HepG2 (cell line): ENCODE measurements around the gene POU1F1. TPM values are rescaled to one million over a fixed set of nuclear protein-coding genes. Genes with fewer than 3 reads are reported as not detected.

Experiments used
- ATAC-seq: fragments of 200-7000 bp; cut with Tn5 transposase; 3 replicates; pipeline ENCODE4 v1.9.1; 2020; ENCODE audit warnings: mild to moderate bottlenecking, moderate library complexity
- BruUV-seq: library from RNA; stranded (reverse); fragments of 400-500 nt; replicated peaks from 2 replicates; lab custom pipeline; 2021; lab: Mats Ljungman, UMichigan
- CTCF ChIA-PET: fragments of 300-600 bp; formaldehyde crosslinking; extraction: SDS; loops from one replicate; lab custom pipeline; 2021; ENCODE audit warnings: low total read pairs, inconsistent platforms, low intra/inter-chr PET ratio; lab: Yijun Ruan, JAX
- POLR2A ChIA-PET: fragments of 350-600 bp; sonication (Branson Sonifier 250); formaldehyde crosslinking; loops from one replicate; lab custom pipeline; 2020; ENCODE audit warnings: antibody characterized with exemption, inconsistent platforms; lab: Yijun Ruan, JAX
- DNase-seq: peaks from one replicate; pipeline ENCODE4 v3.0.0-alpha.2; 2015; ENCODE audit warnings: low spot score
- FAIRE-seq: peaks from 3 replicates; lab custom pipeline; 2011; peaks lifted over from hg19 to GRCh38; lab: Jason Lieb, UNC
- H2AFZ ChIP-seq: one replicate; pipeline ENCODE4 v1.6.1; 2011; ENCODE audit warnings: low read length, inconsistent platforms
- H3K27ac ChIP-seq: fragments of 300-600 bp; 3 replicates; pipeline ENCODE4 v1.8.0; 2011; ENCODE audit warnings: mixed run types, mild to moderate bottlenecking, mixed read lengths, low read length, inconsistent platforms; ENCODE audit not compliant: insufficient read depth; ENCODE audit errors: extremely low read length
- H3K27me3 ChIP-seq, 2 experiments: fragments of 200-600 bp in 1 of 2; 2 replicates in 1 of 2; 3 replicates in 1 of 2; pipeline versions ENCODE4 v1.6.0 to v1.8.0; 2011; ENCODE audit warnings: low read length in 2 of 2, mild to moderate bottlenecking in 2 of 2, moderate library complexity in 2 of 2, inconsistent platforms in 1 of 2; ENCODE audit not compliant: insufficient read depth in 2 of 2, control insufficient read depth in 1 of 2
- H3K36me3 ChIP-seq, 2 experiments: fragments of 200-600 bp in 1 of 2; replicated peaks in 1 of 2; 2 replicates in 1 of 2; 3 replicates in 1 of 2; pipeline versions ENCODE4 v1.5.1 to v1.8.0; 2011; ENCODE audit warnings: low read length in 2 of 2, inconsistent platforms in 1 of 2; ENCODE audit not compliant: insufficient read depth in 2 of 2, control insufficient read depth in 1 of 2
- H3K4me1 ChIP-seq: 2 replicates; pipeline ENCODE4 v1.5.1; 2012; ENCODE audit warnings: low read length, inconsistent platforms; ENCODE audit not compliant: insufficient read depth
- H3K4me2 ChIP-seq: 2 replicates; pipeline ENCODE4 v1.6.0; 2011; ENCODE audit warnings: low read depth, low read length, inconsistent platforms
- H3K4me3 ChIP-seq, 3 experiments: fragments of 200-600 bp in 1 of 3; sonication (generic), shearing (Covaris generic) in 1 of 3; replicated peaks in 1 of 3; 2 replicates each; pipeline ENCODE4 v1.5.1; 2011 to 2016; ENCODE audit warnings: low read length in 3 of 3, inconsistent platforms in 2 of 3, low read depth in 2 of 3, mild to moderate bottlenecking in 2 of 3, control low read depth in 1 of 3, mixed read lengths in 1 of 3; ENCODE audit not compliant: insufficient read depth in 1 of 3
- H3K79me2 ChIP-seq: one replicate; pipeline ENCODE4 v1.6.1; 2011; ENCODE audit warnings: low read length, inconsistent platforms; ENCODE audit not compliant: insufficient read depth
- H3K9ac ChIP-seq: 2 replicates; pipeline ENCODE4 v1.6.0; 2011; ENCODE audit warnings: mild to moderate bottlenecking, low read depth, low read length, inconsistent platforms; ENCODE audit not compliant: insufficient read depth
- H3K9me3 ChIP-seq: 2 replicates; pipeline ENCODE4 v1.5.1; 2012; ENCODE audit warnings: mild to moderate bottlenecking, low read length
- H4K20me1 ChIP-seq: 2 replicates; pipeline ENCODE4 v1.6.0; 2011; ENCODE audit warnings: inconsistent platforms, mild to moderate bottlenecking, low read length, moderate library complexity; ENCODE audit not compliant: insufficient read depth
- ARID2 ChIP-seq: sonication (generic); formaldehyde crosslinking; IDR thresholded peaks from 2 replicates; pipeline ENCODE4 v1.8.1; 2022; ENCODE audit warnings: mild to moderate bottlenecking, missing genetic modification reagents, borderline replicate concordance
- ARNT ChIP-seq: fragments of 450-650 bp; IDR thresholded peaks from 2 replicates; pipeline ENCODE4 v1.6.1; 2017
- CREM ChIP-seq, 2 experiments: sonication (generic) in 1 of 2; formaldehyde crosslinking in 1 of 2; IDR thresholded peaks; 2 replicates each; pipeline versions ENCODE4 v1.4.0 to v1.6.1; 2016 to 2020; ENCODE audit warnings: antibody characterized with exemption in 1 of 2, mild to moderate bottlenecking in 1 of 2, missing genetic modification reagents in 1 of 2
- ELF4 ChIP-seq: sonication (generic); formaldehyde crosslinking; IDR thresholded peaks from 2 replicates; pipeline ENCODE4 v1.5.0; 2020; ENCODE audit warnings: missing genetic modification reagents, mild to moderate bottlenecking, moderate library complexity, borderline replicate concordance
- SRSF9 ChIP-seq: fragments of 200-400 bp; formaldehyde crosslinking; IDR thresholded peaks from 2 replicates; pipeline ENCODE4 v1.6.1; 2018; ENCODE audit warnings: borderline replicate concordance, mild to moderate bottlenecking, low read depth, low read length; ENCODE audit not compliant: insufficient read depth, poor library complexity, severe bottlenecking
- TCF7 ChIP-seq: sonication (generic); IDR thresholded peaks from 2 replicates; pipeline ENCODE4 v1.6.1; 2016; ENCODE audit warnings: antibody characterized with exemption, low read depth
- ZNF33B ChIP-seq: sonication (generic); formaldehyde crosslinking; IDR thresholded peaks from 2 replicates; pipeline ENCODE4 v1.5.1; 2020; ENCODE audit warnings: mild to moderate bottlenecking, missing genetic modification reagents
- WGBS: methylation state at CpG from one replicate; pipeline ENCODE4 v1.1.6; 2017; ENCODE audit warnings: low lambda C conversion rate; 5-methylcytosine and 5-hydroxymethylcytosine counted together
- in situ Hi-C: cut with HindIII; loops from 2 replicates; pipeline ENCODE4 v1.10.0; 2017; ENCODE audit warnings: low pct_unique_long_range_greater_than_20kb; ENCODE audit not compliant: extremely low pct_ligation_motif_present
- intact Hi-C: fragments of 100-400 bp; cut with micrococcal nuclease; formaldehyde crosslinking; loops from one replicate; pipeline ENCODE4 v1.10.0; 2022; ENCODE audit not compliant: unreplicated experiment
- polyA plus RNA-seq, 8 experiments: library from polyadenylated mRNA; depleted of rRNA in 3 of 8; stranded (reverse) in 7 of 8; unstranded in 1 of 8; fragments of >200 nt; fragmentation: Illumina TruSeq in 4 of 8; extraction: Trizol in 4 of 8; gene quantifications; 2 replicates each; pipeline versions ENCODE4 v1.2.1 to v1.2.3, GENCODE V29; 2011 to 2016; ENCODE audit warnings: low read depth in 4 of 8, missing spikeins in 1 of 8, mixed read lengths in 1 of 8; ENCODE audit not compliant: insufficient read depth in 1 of 8
- total RNA-seq, 5 experiments: library from RNA; depleted of rRNA; stranded (reverse); fragments of >200 nt; fragmentation: Illumina TruSeq; extraction: Trizol; gene quantifications; 2 replicates each; pipeline ENCODE4 v1.2.3, GENCODE V29; 2016; ENCODE audit warnings: low read depth in 1 of 5
- TF ChIP-seq, protein P1 (sequence below): sonication (generic); formaldehyde crosslinking; IDR thresholded peaks from 2 replicates; pipeline ENCODE4 v1.5.0; 2020; ENCODE audit warnings: missing genetic modification reagents
- TF ChIP-seq, protein P2 (sequence below): sonication (generic); formaldehyde crosslinking; IDR thresholded peaks from 2 replicates; pipeline ENCODE4 v1.5.0; 2020; ENCODE audit warnings: missing genetic modification reagents, mild to moderate bottlenecking, borderline replicate concordance
- TF ChIP-seq, protein P3 (sequence below): sonication (generic); formaldehyde crosslinking; IDR thresholded peaks from 2 replicates; pipeline ENCODE4 v1.4.0; 2020; ENCODE audit warnings: missing genetic modification reagents
- TF ChIP-seq, protein P4 (sequence below): IDR thresholded peaks from 2 replicates; pipeline ENCODE4 v1.6.1; 2016; ENCODE audit warnings: mild to moderate bottlenecking

POU1F1 gene
- total and polyA plus RNA-seq, 2 of the 13 experiments (the other 11 are each of a cell fraction or from before 2014, with no cell fraction given) = not detected

DNA sequence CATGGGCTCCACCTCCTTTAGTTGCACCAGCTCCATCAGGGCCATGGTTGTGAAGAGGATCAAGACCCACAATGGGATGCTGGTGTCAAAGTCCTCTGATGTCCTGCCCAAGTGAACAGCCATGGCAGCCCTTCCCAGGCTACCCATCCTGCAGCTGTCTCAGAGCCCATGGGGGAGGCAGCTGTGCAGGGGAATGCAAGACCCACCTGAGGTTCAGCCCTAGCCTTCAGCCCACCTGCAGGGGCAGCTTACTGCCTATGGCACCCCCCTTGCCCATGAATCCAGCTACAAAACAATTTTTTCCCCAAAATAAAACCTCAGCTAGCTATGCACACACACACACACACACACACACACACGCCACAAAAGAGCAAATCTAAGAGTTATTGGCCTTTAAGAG, 48.2 kb upstream of the POU1F1 start:
- H3K36me3 ChIP-seq = no peaks in the 10 kb centered on the region
- ATAC-seq = no peak
- TF ChIP-seq, protein P1, sequence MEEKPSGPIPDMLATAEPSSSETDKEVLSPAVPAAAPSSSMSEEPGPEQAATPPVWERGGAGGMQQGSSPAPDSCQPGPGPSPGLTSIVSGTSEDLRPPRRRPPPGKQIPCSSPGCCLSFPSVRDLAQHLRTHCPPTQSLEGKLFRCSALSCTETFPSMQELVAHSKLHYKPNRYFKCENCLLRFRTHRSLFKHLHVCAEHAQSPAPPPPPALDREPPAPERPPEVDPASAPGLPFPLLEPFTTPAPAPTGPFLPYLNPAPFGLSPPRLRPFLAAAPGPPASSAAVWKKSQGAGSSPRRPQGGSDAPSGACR (CRISPR knock-in tag) = no peak
- TF ChIP-seq, protein P2, sequence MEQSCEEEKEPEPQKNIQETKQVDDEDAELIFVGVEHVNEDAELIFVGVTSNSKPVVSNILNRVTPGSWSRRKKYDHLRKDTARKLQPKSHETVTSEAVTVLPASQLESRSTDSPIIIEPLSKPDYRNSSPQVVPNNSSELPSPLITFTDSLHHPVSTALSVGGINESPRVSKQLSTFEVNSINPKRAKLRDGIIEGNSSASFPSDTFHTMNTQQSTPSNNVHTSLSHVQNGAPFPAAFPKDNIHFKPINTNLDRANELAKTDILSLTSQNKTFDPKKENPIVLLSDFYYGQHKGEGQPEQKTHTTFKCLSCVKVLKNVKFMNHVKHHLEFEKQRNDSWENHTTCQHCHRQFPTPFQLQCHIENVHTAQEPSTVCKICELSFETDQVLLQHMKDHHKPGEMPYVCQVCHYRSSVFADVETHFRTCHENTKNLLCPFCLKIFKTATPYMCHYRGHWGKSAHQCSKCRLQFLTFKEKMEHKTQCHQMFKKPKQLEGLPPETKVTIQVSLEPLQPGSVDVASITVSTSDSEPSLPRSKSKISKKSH (CRISPR knock-in tag) = no peak
- TF ChIP-seq CREM (IDR thresholded peaks at IDR 0.05) (no peak), CREM (CRISPR knock-in tag; IDR thresholded peaks at IDR 0.05) (no peak), SRSF9 (no peak), ARNT (no peak), ARID2 (CRISPR knock-in tag) (no peak), ZNF33B (CRISPR knock-in tag) (no peak), ELF4 (CRISPR knock-in tag) (no peak), TCF7 (no peak)
- TF ChIP-seq, protein P3, sequence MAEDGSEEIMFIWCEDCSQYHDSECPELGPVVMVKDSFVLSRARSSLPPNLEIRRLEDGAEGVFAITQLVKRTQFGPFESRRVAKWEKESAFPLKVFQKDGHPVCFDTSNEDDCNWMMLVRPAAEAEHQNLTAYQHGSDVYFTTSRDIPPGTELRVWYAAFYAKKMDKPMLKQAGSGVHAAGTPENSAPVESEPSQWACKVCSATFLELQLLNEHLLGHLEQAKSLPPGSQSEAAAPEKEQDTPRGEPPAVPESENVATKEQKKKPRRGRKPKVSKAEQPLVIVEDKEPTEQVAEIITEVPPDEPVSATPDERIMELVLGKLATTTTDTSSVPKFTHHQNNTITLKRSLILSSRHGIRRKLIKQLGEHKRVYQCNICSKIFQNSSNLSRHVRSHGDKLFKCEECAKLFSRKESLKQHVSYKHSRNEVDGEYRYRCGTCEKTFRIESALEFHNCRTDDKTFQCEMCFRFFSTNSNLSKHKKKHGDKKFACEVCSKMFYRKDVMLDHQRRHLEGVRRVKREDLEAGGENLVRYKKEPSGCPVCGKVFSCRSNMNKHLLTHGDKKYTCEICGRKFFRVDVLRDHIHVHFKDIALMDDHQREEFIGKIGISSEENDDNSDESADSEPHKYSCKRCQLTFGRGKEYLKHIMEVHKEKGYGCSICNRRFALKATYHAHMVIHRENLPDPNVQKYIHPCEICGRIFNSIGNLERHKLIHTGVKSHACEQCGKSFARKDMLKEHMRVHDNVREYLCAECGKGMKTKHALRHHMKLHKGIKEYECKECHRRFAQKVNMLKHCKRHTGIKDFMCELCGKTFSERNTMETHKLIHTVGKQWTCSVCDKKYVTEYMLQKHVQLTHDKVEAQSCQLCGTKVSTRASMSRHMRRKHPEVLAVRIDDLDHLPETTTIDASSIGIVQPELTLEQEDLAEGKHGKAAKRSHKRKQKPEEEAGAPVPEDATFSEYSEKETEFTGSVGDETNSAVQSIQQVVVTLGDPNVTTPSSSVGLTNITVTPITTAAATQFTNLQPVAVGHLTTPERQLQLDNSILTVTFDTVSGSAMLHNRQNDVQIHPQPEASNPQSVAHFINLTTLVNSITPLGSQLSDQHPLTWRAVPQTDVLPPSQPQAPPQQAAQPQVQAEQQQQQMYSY (CRISPR knock-in tag) = no peak
- TF ChIP-seq, protein P4, sequence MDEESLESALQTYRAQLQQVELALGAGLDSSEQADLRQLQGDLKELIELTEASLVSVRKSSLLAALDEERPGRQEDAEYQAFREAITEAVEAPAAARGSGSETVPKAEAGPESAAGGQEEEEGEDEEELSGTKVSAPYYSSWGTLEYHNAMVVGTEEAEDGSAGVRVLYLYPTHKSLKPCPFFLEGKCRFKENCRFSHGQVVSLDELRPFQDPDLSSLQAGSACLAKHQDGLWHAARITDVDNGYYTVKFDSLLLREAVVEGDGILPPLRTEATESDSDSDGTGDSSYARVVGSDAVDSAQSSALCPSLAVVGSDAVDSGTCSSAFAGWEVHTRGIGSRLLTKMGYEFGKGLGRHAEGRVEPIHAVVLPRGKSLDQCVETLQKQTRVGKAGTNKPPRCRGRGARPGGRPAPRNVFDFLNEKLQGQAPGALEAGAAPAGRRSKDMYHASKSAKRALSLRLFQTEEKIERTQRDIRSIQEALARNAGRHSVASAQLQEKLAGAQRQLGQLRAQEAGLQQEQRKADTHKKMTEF (CRISPR knock-in tag) = no peak
- TF ChIP-seq, all 625 proteins: peak for 0
- WGBS = 0% methylated on average over 1 of the region's 1 CpG
- Histone ChIP-seq H3K27me3 (no peaks in the 10 kb centered on the region), H3K9ac (no peak overlapping the region), H3K4me2 (no peak overlapping the region), H3K27ac (no peak overlapping the region), H2AFZ (no peak overlapping the region), H3K4me3 (no peak overlapping the region), H3K4me1 (no peaks in the 10 kb centered on the region), H3K79me2 (no peaks in the 10 kb centered on the region), H4K20me1 (no peaks in the 10 kb centered on the region), H3K9me3 (no peaks in the 10 kb centered on the region)
- ChIA-PET POLR2A (no interaction called here), CTCF (no interaction called here)
- in situ Hi-C loops = loop anchor here (25.0 kb wide), 1 partner anchor 688 kb away; no protein-coding TSS in a partner anchor
- FAIRE-seq (no peak), DNase-seq (no peak)
- no TSS peak for BruUV-seq
- intact Hi-C loops = no loop called here
